Lower leg skin (tissue), 3 donors: Measurements from ENCODE around the gene BMP8A.

Experiments used
- POLR2A ChIP-seq, 2 donors: fragments of 450-650 bp; IDR thresholded peaks; one replicate each; pipeline ENCODE4 v1.6.1; 2016 to 2017; ENCODE audit warnings: antibody characterized with exemption in 2 of 2, mild to moderate bottlenecking in 1 of 2, moderate library complexity in 1 of 2
- TF ChIP-seq, protein P1 (sequence below), 3 donors: fragments of 450-650 bp; IDR thresholded peaks; one replicate each; pipeline ENCODE4 v1.5.1; 2016; ENCODE audit warnings: antibody characterized with exemption in 3 of 3, mild to moderate bottlenecking in 3 of 3, moderate library complexity in 2 of 3

DNA sequence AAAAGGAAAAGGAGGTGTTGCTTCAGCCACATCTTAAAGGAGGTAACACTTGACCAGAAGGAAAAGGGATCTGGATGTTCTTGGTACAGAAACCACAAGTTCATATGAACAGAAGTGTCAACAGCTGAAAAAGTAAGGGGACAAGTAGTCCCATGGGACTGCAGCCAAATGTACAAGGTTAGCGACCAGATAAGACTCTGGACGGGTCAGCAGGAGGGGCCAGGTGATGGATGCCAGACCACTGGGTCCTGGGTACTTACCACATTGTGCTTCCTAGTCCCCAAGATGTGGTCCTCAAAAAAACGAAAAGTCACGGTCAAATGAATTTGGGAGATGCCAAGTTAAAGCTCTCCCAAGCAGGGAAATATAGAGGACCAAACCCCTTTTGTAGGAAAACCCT is 16.6 kb upstream of the BMP8A start:
- TF ChIP-seq, protein P1, sequence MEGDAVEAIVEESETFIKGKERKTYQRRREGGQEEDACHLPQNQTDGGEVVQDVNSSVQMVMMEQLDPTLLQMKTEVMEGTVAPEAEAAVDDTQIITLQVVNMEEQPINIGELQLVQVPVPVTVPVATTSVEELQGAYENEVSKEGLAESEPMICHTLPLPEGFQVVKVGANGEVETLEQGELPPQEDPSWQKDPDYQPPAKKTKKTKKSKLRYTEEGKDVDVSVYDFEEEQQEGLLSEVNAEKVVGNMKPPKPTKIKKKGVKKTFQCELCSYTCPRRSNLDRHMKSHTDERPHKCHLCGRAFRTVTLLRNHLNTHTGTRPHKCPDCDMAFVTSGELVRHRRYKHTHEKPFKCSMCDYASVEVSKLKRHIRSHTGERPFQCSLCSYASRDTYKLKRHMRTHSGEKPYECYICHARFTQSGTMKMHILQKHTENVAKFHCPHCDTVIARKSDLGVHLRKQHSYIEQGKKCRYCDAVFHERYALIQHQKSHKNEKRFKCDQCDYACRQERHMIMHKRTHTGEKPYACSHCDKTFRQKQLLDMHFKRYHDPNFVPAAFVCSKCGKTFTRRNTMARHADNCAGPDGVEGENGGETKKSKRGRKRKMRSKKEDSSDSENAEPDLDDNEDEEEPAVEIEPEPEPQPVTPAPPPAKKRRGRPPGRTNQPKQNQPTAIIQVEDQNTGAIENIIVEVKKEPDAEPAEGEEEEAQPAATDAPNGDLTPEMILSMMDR (IDR thresholded peaks at IDR 0.05) = no peak
- no peak for TF ChIP-seq POLR2A (IDR thresholded peaks at IDR 0.05)
